ENCODE data around the gene ITCH. TPM values are rescaled to one million over a fixed set of nuclear protein-coding genes. Genes with fewer than 3 reads are reported as not detected.

The ITCH gene
- total and polyA plus RNA-seq, 2 of the 8 experiments (the other 6 are each of a cell fraction or from before 2014, with no cell fraction given) = 3.9 to 45.2 TPM

GRCh38 chr20:34507702-34508413 is 144.8 kb downstream of the ITCH start:
- H4K20me1 ChIP-seq (replicated peaks in 1 of 2; ENCODE audit: control insufficient read depth in 1 of 2, insufficient read depth in 2 of 2, low read length in 2 of 2) = peaks cover 0 to 6% of the 10 kb centered on the region in 2 experiments
- H3K79me2 ChIP-seq (ENCODE audit: control insufficient read depth in 1 of 2, insufficient read depth in 2 of 2, low read length in 2 of 2) = no peaks in the 10 kb centered on the region
- no peak overlapping the region for H3K4me3 ChIP-seq (ENCODE audit: extremely low read depth in 1 of 4, insufficient read depth in 2 of 4, low read depth in 3 of 4, low read length in 4 of 4)
- no peak overlapping the region for H3K27ac ChIP-seq (ENCODE audit: low read depth, low read length)
- no peak overlapping the region for H2BK5ac ChIP-seq (ENCODE audit: low read depth, low read length)
- DNase-seq (ENCODE audit: low read depth in 1 of 2, low spot score in 2 of 2) = no peak
- H3K9ac ChIP-seq (replicated peaks in 1 of 4; ENCODE audit: extremely low read depth in 1 of 4, low read depth in 3 of 4, low read length in 3 of 4) = no peak overlapping the region
- no peak overlapping the region for H4K8ac ChIP-seq (ENCODE audit: extremely low read depth, insufficient read depth, low read length)
- H3K79me1 ChIP-seq (ENCODE audit: low read depth, low read length) = no peaks in the 10 kb centered on the region
- no peak overlapping the region for H3K4me2 ChIP-seq (ENCODE audit: insufficient read depth in 1 of 2, low read depth in 2 of 2, low read length in 2 of 2)
- H2BK15ac ChIP-seq (ENCODE audit: low read length) = no peak overlapping the region
- no peak overlapping the region for H2BK120ac ChIP-seq (replicated peaks; ENCODE audit: low read depth, low read length)
- H3K27me3 ChIP-seq (replicated peaks in 1 of 4; ENCODE audit: control insufficient read depth in 3 of 4, extremely low read depth in 1 of 4, insufficient read depth in 3 of 4, low read length in 3 of 4) = no peaks in the 10 kb centered on the region
- no peak overlapping the region for H2AFZ ChIP-seq (ENCODE audit: low read length)
- POLR2A ChIA-PET (ENCODE audit: partially characterized antibody) = no interaction called here
- no peak overlapping the region for H2BK12ac ChIP-seq (ENCODE audit: low read depth, low read length)
- no peak overlapping the region for H4K91ac ChIP-seq (replicated peaks; ENCODE audit: insufficient read length, low read length)
- no peak overlapping the region for H2AK5ac ChIP-seq (ENCODE audit: low read depth, low read length)
- no peak overlapping the region for H3K56ac ChIP-seq (replicated peaks; ENCODE audit: insufficient read length, low read depth, low read length)
- no peak overlapping the region for H4K5ac ChIP-seq (ENCODE audit: insufficient read length, low read depth, low read length)
- H2BK20ac ChIP-seq (ENCODE audit: low read length) = no peak overlapping the region
- 92% methylated on average over 4 of the region's 4 CpGs; no CpG with 5 or more reads in 1 of the 2 experiments for WGBS, 2 experiments (ENCODE audit: extremely low coverage in 1 of 2, insufficient coverage in 1 of 2, insufficient read length in 1 of 2, insufficient replicate concordance in 2 of 2, low coverage in 1 of 2, low lambda C conversion rate in 2 of 2, missing lambda C conversion rate in 1 of 2)
- no peak overlapping the region for H3K4ac ChIP-seq (replicated peaks; ENCODE audit: insufficient read length, low read depth, low read length)
- H3K9me3 ChIP-seq (ENCODE audit: insufficient read depth in 2 of 2, low read depth in 1 of 2, low read length in 1 of 2) = no peaks in the 10 kb centered on the region
- no peak for FAIRE-seq
- no peak overlapping the region for H3K18ac ChIP-seq (ENCODE audit: extremely low read depth, low read length)
- H3K36me3 ChIP-seq (ENCODE audit: control insufficient read depth in 2 of 4, insufficient read depth in 4 of 4, low read length in 3 of 4) = peaks cover 6 to 20% (median 13%) of the 10 kb centered on the region in 4 experiments; a peak in 4 of 8 replicates
- CTCF ChIA-PET (ENCODE audit: partially characterized antibody) = interaction anchor here (1.2 kb wide), 1 partner anchor 11 kb away, joined by 4 read pairs; no protein-coding TSS in a partner anchor
- no peak overlapping the region for H3K14ac ChIP-seq (ENCODE audit: insufficient read length)
- H3K23ac ChIP-seq (ENCODE audit: insufficient read length) = no peak overlapping the region
- no peaks in the 10 kb centered on the region for H3K4me1 ChIP-seq (replicated peaks in 1 of 4; ENCODE audit: control insufficient read depth in 3 of 4, insufficient read depth in 4 of 4, low read length in 3 of 4)
- no peaks in the 10 kb centered on the region for H3K23me2 ChIP-seq (ENCODE audit: low read depth, low read length)
- TF ChIP-seq MAX (IDR thresholded peaks at IDR 0.05) (no peak), CREB1 (IDR thresholded peaks at IDR 0.05) (no peak), POLR2AphosphoS5 (IDR thresholded peaks at IDR 0.05; ENCODE audit: low read depth, low read length) (no peak), CHD1 (IDR thresholded peaks at IDR 0.05; ENCODE audit: low read depth, low read length) (no peak), SRF (IDR thresholded peaks at IDR 0.05; ENCODE audit: low read depth, low read length) (no peak), E2F6 (IDR thresholded peaks at IDR 0.05) (no peak), ATF2 (IDR thresholded peaks at IDR 0.05; ENCODE audit: low read length) (no peak), CBX5 (IDR thresholded peaks at IDR 0.05; ENCODE audit: low read depth, low read length) (no peak), TAF1 (IDR thresholded peaks at IDR 0.05; ENCODE audit: low read depth, low read length) (no peak), RXRA (IDR thresholded peaks at IDR 0.05; ENCODE audit: insufficient read depth, low read depth, low read length) (no peak), CEBPB (IDR thresholded peaks at IDR 0.05; ENCODE audit: low read depth, low read length) (no peak)
